ENCODE data around the gene EIF4E3. TPM values are rescaled to one million over a fixed set of nuclear protein-coding genes. Genes with fewer than 3 reads are reported as not detected.

EIF4E3 gene
- total RNA-seq, 1 donor from 2014 or later = 18.2 TPM

DNA sequence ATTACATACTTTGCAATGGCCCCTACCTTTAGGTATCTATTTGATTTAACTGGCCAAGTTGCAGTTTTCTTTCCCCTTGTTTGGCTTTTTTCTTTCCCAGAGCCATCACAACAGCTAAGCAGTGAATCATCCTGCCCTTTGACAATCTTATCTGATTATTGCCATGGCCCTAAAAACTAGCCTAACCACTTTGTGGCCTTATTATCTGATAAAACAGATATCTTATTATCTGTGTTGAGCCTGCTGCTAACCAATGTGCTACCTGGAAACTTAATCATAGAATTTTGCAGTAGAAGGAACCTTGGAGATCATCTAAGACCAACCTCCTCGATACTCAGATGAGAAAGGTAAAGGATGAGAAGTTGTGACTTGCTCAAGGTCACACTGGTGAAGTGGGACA lies 37.1 kb downstream of the EIF4E3 start:
- Histone ChIP-seq H3K36me3 (no peaks in the 10 kb centered on the region), H3F3A (ENCODE audit: low read depth) (peaks cover 8% of the 10 kb centered on the region), H3K4me1 (peaks cover 30% of the 10 kb centered on the region), H2AFZ (replicated peaks) (no peak overlapping the region), H3K27me3 (no peaks in the 10 kb centered on the region), H3K4me3 (no peak overlapping the region), H3K4me2 (no peak overlapping the region), H4K20me1 (ENCODE audit: low read depth) (no peaks in the 10 kb centered on the region), H3K27ac (no peak overlapping the region), H3K9me3 (ENCODE audit: low read depth) (no peaks in the 10 kb centered on the region), H3K9ac (no peak overlapping the region), H3K79me2 (ENCODE audit: low read depth) (no peaks in the 10 kb centered on the region)
- Mint-ChIP-seq H3K4me1 (peaks cover 10% of the 10 kb centered on the region), H3K27ac (no peak overlapping the region), H3K4me3 (no peak overlapping the region), H3K27me3 (ENCODE audit: insufficient read depth, low read depth) (no peaks in the 10 kb centered on the region), H3K9me3 (peaks cover 3% of the 10 kb centered on the region), H3K36me3 (peaks cover 3% of the 10 kb centered on the region)
- DNase-seq (ENCODE audit: low spot score) = no peak
- TF ChIP-seq EZH2 (IDR thresholded peaks at IDR 0.05) (no peak), EZH2phosphoT487 (IDR thresholded peaks at IDR 0.05) (no peak)
- TF ChIP-seq, protein P1, sequence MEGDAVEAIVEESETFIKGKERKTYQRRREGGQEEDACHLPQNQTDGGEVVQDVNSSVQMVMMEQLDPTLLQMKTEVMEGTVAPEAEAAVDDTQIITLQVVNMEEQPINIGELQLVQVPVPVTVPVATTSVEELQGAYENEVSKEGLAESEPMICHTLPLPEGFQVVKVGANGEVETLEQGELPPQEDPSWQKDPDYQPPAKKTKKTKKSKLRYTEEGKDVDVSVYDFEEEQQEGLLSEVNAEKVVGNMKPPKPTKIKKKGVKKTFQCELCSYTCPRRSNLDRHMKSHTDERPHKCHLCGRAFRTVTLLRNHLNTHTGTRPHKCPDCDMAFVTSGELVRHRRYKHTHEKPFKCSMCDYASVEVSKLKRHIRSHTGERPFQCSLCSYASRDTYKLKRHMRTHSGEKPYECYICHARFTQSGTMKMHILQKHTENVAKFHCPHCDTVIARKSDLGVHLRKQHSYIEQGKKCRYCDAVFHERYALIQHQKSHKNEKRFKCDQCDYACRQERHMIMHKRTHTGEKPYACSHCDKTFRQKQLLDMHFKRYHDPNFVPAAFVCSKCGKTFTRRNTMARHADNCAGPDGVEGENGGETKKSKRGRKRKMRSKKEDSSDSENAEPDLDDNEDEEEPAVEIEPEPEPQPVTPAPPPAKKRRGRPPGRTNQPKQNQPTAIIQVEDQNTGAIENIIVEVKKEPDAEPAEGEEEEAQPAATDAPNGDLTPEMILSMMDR (IDR thresholded peaks at IDR 0.05) = no peak

DNA sequence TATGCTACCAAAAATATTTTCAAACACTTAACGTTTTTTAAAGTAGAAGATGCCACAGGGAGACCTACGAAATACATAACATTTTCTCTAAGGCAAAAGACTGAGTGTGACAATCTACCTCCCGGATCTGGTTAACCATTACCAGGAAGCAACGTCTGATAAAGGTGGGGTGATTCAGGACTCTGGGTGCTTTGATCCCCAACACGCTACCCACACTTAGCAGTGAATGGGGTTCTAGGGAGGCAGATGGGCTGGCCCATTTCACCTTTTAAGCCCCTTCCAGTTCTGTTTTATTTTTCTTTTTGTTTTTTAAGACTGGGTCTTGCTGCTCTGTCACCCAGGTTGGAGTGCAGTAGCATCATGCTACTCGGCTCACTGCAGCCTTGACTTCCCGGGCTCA lies 39.5 kb downstream of the EIF4E3 start:
- DNase-seq (ENCODE audit: low spot score) = no peak
- Histone ChIP-seq H3K27me3 (no peaks in the 10 kb centered on the region), H3K36me3 (no peaks in the 10 kb centered on the region), H3K9ac (no peak overlapping the region), H3F3A (ENCODE audit: low read depth) (peaks cover 15% of the 10 kb centered on the region), H3K9me3 (ENCODE audit: low read depth) (no peaks in the 10 kb centered on the region), H2AFZ (replicated peaks) (no peak overlapping the region), H3K4me3 (no peak overlapping the region), H3K4me1 (peaks cover 32% of the 10 kb centered on the region), H3K4me2 (no peak overlapping the region), H3K27ac (no peak overlapping the region), H4K20me1 (ENCODE audit: low read depth) (no peaks in the 10 kb centered on the region), H3K79me2 (ENCODE audit: low read depth) (no peaks in the 10 kb centered on the region)
- H3K9me3 Mint-ChIP-seq = peaks cover 3% of the 10 kb centered on the region
- no peak overlapping the region for H3K4me3 Mint-ChIP-seq
- peaks cover 9% of the 10 kb centered on the region for H3K4me1 Mint-ChIP-seq
- no peaks in the 10 kb centered on the region for H3K27me3 Mint-ChIP-seq (ENCODE audit: insufficient read depth, low read depth)
- peaks cover 3% of the 10 kb centered on the region for H3K36me3 Mint-ChIP-seq
- TF ChIP-seq EZH2 (IDR thresholded peaks at IDR 0.05) (no peak), EZH2phosphoT487 (IDR thresholded peaks at IDR 0.05) (no peak)
- TF ChIP-seq, protein P1 (IDR thresholded peaks at IDR 0.05) = no peak
- H3K27ac Mint-ChIP-seq = no peak overlapping the region

DNA sequence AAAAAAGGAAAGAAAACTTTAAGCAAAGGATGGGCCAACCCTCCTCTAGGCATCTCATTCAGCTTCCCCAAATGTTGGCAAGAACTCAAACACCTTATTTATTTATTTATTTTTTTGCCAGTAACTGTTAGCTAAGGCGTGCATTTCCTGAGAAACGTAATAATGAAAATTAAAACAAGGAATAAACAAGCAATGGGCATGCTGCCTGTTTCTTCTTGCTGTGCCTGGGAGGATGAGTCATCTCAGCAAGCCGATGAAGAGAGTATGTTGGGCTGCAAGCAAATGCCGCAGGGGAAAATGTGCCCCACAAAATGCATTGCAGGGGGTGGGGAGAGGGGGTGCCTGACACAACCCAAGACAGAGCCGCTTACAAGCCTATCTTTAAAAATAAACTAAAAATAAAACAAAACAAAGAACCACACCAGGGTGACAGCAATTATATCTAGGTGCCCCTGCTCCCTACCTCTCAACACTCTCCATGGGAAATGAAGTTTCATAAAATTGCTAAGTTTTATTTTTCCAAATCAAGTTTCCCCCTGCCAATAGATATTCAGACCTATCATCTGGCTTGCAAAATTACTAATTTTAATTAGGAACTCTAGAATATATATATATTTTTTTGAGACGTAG lies 40.3 kb downstream of the EIF4E3 start:
- Mint-ChIP-seq H3K9me3 (peaks cover 3% of the 10 kb centered on the region), H3K27me3 (ENCODE audit: insufficient read depth, low read depth) (no peaks in the 10 kb centered on the region), H3K4me1 (peaks cover 3% of the 10 kb centered on the region), H3K4me3 (no peak overlapping the region), H3K36me3 (peaks cover 3% of the 10 kb centered on the region), H3K27ac (no peak overlapping the region)
- Histone ChIP-seq H2AFZ (replicated peaks) (no peak overlapping the region), H3K27ac (peak overlapping the region; percentile 36), H3K4me2 (peak overlapping the region; percentile 49), H3K79me2 (ENCODE audit: low read depth) (no peaks in the 10 kb centered on the region), H3K36me3 (no peaks in the 10 kb centered on the region), H3K9me3 (ENCODE audit: low read depth) (no peaks in the 10 kb centered on the region), H3F3A (ENCODE audit: low read depth) (peaks cover 15% of the 10 kb centered on the region), H3K9ac (no peak overlapping the region), H3K27me3 (no peaks in the 10 kb centered on the region), H4K20me1 (ENCODE audit: low read depth) (no peaks in the 10 kb centered on the region), H3K4me1 (peaks cover 24% of the 10 kb centered on the region), H3K4me3 (peak overlapping the region; percentile 15)
- no peak for DNase-seq (ENCODE audit: low spot score)
- no peak for TF ChIP-seq EZH2 (IDR thresholded peaks at IDR 0.05)
- no peak for TF ChIP-seq EZH2phosphoT487 (IDR thresholded peaks at IDR 0.05)
- TF ChIP-seq, protein P1 (IDR thresholded peaks at IDR 0.05) = no peak
